Erythroblast (primary cell): ENCODE results near the gene ADI1.

Experiments used
- GATA1 ChIP-seq: IDR thresholded peaks from 2 replicates; pipeline ENCODE4 v1.6.1; 2011; ENCODE audit warnings: low read depth, mild to moderate bottlenecking, control low read depth, low read length, moderate library complexity
- POLR2A ChIP-seq: IDR thresholded peaks from 2 replicates; pipeline ENCODE4 v1.6.1; 2011; ENCODE audit warnings: mild to moderate bottlenecking, low read length

GRCh38 chr2:3481011-3481400, 38.3 kb downstream of the ADI1 start:
- TF ChIP-seq POLR2A (no peak), GATA1 (no peak)
